Dedifferentiated amniotic fluid mesenchymal stem cell (primary cell): Measurements from ENCODE around the gene NRSN2.
"Not testable (repeated sequence)": the region's sequence is repeated elsewhere in the genome, so short reads cannot be mapped to it uniquely, and the experiment has no call there.

Experiments used
- DNase-seq: peaks from one replicate; pipeline ENCODE4 v3.0.0-alpha.2; 2016; ENCODE audit errors: extremely low spot score

NRSN2 gene

GRCh38 chr20:373171-373890, 26.4 kb downstream of the NRSN2 start:
- peak; percentile 81 for DNase-seq

DNA sequence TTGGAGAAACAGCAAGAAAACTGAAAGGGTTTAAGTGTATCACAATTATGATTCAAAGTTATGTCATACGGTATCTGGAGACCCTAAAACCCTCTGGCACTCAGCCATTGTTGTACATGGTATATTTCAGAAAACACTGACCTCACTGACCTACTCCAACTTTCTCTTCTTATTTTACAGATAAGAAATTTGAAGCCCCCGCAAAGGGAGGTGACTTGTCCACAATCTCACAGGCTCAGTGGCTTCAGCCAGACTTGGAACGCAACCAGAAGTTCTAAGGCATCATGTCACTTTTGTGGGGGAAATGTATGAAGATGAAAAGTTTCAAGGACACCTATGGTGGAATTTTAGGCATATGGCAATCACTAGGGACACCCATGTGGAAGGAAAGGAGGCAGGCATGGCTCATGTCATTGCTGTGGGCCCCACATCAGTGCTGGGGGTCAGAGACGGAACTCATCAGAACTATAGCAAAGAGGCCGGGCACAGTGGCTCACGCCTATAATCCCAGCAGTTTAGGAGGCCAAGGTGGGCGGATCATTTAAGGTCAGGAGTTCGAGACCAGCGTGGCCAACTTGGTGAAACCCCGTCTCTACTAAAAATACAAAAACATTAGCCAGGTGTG, 28.5 kb downstream of the NRSN2 start:
- no peak for DNase-seq

DNA sequence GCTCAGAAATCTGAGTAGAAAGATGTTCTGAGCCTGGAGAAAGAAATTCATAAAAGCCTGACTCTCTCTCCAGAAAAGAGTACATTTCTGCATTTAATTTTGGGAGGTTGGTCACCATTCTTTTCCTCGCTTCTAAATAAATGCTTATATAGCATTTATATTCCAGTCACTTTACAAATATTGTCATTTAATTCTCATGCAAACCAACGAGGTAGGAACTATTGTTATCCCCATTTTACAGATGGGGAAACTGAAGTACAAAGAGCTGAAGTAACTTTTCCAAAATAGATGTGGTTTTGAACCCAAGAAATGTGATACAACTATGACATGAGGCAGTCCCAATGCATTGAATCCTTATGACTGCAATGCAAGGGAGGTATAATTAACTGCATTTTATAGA, 29.2 kb downstream of the NRSN2 start:
- DNase-seq: no peak

GRCh38 chr20:376750-377149, 29.8 kb downstream of the NRSN2 start:
- no peak for DNase-seq

GRCh38 chr20:377578-377977, 30.7 kb downstream of the NRSN2 start:
- DNase-seq: not testable (repeated sequence)

DNA sequence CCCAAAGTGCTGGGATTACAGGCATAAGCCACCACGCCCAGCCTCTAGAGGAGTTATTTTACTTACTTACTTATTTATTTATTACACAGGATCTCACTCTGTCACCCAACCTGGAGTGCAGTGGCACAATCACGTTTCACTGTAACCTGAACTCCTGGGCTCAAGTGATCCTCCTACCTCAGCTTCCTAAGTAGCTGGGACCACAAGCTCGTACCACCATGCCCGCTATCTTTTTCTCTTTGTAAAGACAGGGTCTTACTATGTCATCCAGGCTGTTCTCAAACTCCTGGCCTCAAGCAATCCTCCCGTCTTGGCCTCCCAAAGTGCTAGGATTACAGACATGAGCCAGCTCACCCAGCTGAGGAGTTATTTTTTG, 32.0 kb downstream of the NRSN2 start:
- DNase-seq: no peak

DNA sequence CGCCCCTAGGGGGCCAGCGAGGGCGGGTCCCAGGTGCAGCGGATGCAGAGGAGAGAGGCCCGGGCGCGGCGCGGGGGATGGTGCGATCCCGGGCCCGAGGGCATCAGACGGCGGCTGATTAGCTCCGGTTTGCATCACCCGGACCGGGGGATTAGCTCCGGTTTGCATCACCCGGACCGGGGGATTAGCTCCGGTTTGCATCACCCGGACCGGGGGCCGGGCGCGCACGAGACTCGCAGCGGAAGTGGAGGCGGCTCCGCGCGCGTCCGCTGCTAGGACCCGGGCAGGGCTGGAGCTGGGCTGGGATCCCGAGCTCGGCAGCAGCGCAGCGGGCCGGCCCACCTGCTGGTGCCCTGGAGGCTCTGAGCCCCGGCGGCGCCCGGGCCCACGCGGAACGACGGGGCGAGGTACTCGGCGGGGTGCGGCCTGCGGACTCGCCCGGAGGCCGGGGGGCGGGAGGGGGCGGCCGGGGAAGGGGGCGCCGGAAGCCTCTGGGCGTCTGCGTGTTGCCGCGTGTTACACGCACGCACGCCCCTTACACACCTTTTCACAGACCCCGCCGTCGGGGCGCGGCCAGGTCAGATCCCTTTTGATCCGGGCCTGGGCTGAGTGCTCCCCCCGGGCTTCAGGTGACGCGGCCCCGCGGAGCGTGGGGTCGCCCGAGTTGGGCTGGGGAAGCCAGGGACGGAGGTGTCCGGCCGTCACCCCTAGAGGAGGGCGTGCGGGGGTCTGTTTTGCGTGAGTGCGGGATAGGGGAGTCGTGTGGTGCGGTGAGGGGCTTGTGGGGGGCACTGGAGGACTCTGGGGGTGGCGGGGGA, 34.1 kb downstream of the NRSN2 start:
- peak; percentile 67 for DNase-seq

GRCh38 chr20:381581-382290, 34.8 kb downstream of the NRSN2 start:
- peak; percentile 84 for DNase-seq

- DNase-seq: no peak
Measured at GRCh38 chr20:382291-383115, 35.6 kb downstream of the NRSN2 start.

GRCh38 chr20:383889-384288, 37.0 kb downstream of the NRSN2 start:
- DNase-seq: no peak

DNA sequence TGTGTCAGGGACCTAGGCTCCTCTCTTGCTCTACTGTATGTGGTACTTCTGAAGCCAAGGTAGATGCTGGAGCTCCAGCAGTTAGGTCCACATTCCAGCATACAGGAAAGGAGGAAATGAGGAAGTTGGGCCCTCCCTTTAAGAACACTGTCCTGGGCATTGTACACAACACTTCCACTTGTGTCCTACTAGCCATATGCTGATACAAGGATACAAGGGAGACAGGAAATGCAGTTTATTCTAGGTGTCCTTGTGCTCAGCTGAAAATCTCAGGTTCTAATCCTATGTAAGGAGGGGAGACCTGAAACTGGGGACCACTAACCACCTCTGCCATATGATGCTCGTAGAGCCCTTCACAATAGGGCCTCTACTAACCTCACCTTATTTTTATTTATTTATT, 37.8 kb downstream of the NRSN2 start:
- no peak for DNase-seq

DNA sequence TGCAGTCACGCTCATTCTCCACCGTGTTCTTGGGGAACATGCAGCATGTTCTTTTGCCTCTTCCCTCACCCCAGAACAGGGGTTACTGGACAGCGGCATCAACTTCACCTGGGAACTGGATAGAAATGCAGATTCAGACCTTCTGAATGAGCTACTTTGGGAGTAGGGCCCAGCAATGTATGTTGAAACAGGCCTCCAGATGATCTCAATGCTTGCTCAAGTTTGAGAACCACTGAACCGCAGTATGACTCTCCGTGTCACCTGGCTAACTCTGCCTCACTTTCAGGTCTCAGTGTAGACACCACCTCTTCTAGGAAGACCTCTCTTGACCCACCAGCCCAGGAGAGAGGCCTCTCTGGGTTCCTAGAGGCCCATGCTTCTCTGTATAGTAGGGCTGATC, 38.5 kb downstream of the NRSN2 start:
- DNase-seq: no peak

DNA sequence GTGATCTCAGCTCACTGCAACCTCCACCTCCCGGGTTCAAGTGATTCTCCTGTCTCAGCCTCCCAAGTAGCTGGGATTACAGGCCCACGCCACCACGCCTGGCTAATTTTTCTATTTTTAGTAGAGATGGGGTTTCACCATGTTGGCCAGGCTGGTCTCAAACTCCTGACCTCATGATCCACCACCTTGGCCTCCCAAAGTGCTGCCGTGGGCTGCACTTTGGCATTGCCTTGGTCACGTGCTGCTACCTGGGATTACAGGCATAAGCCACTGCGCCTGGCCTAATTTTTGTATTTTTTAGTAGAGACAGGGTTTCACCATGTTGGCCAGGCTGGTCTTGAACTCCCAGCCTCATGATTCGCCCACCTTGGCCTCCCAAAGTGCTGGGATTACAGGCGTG, 39.7 kb downstream of the NRSN2 start:
- DNase-seq: not testable (repeated sequence)

DNA sequence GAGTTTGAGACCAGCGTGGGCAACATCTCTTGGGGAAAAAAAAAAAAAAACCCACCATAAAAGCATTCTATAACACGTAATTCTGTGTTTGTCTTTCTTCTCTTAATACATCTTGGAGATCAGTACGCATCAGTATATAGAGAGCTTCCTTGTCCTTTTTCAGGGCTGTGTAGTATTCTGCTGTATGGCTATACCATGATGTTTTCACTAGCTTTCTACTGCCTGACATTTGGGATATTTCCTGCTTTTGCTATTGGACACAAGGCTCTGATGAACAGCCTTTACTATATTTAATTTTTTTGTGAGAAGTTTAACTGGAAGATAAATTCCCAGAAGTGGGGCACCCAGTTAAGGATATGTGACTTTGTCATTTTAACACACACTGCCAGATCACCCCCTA, 40.6 kb downstream of the NRSN2 start:
- DNase-seq: no peak

DNA sequence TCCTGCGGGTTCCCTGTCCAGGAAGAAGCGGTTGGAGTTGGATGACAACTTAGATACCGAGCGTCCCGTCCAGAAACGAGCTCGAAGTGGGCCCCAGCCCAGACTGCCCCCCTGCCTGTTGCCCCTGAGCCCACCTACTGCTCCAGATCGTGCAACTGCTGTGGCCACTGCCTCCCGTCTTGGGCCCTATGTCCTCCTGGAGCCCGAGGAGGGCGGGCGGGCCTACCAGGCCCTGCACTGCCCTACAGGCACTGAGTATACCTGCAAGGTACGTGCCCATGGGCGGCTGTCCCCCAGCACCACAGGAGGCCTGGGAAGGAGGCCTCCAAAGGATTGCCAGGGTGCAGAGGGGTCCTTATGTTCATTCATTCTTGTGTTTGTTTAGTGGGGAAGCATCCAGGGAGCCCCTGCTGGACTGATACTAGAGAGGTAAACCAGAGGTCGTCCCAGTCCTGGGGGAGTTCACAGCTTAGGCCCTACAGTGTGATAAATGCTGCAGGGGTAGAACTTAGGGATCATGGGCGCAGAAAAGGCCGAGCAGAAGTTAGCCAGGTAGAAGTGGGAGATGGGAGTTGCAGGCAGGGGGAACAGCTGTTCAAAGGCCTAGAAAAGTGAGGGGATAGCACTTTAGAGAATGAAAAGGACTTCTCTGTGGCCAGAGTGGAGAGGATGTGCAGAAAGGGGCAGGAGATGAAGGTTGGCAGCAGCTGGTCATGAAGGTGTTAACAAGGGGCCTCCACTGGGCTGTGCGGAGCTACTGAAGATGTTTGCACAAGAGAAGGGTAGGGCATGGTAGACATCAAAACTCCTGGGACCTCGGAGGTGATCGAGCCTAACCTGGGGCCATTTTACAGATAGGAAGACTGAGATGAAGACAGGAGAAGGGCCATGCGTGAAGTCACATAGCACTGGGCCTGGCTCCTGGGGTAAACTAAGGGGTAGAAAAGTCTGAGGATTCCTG, 41.4 kb downstream of the NRSN2 start:
- no peak for DNase-seq

DNA sequence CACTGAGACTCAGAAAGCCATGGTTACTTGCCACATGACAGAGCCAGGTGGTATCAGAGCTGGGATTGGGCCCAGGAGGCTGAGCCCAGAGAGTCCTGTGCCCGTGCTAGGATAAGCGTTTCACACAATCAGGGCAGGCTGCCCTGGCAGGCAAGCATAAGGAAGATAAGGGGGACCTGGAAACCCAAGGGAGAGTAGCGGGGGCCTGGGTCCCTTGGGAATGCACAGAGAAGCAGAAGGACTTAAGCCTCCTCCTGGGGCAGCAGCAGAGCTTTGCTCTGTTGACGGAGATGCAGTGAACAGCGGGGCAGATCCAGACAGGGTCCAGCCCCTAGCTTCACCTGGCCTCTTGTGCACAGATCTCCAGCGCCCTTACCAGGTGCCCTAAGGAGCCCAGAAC, 42.3 kb downstream of the NRSN2 start:
- DNase-seq: no peak

GRCh38 chr20:391041-391711, 44.3 kb downstream of the NRSN2 start:
- DNase-seq: no peak

GRCh38 chr20:393296-393695, 46.4 kb downstream of the NRSN2 start:
- not testable (repeated sequence) for DNase-seq

DNA sequence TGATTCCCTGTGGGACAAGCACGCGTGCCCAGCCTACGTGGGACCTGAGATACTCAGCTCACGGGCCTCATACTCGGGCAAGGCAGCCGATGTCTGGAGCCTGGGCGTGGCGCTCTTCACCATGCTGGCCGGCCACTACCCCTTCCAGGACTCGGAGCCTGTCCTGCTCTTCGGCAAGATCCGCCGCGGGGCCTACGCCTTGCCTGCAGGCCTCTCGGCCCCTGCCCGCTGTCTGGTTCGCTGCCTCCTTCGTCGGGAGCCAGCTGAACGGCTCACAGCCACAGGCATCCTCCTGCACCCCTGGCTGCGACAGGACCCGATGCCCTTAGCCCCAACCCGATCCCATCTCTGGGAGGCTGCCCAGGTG, 49.3 kb downstream of the NRSN2 start:
- DNase-seq: no peak
